KMS-11 (cell line): ENCODE measurements around the gene CEACAM8.

Experiments
- H2AFZ ChIP-seq: fragments of 200-600 bp; sonication (generic); 2 replicates; pipeline ENCODE4 v1.6.1; 2016; ENCODE audit warnings: antibody characterized with exemption, mixed run types, low read depth
- H3K27ac ChIP-seq: fragments of 200-600 bp; sonication (generic); 2 replicates; pipeline ENCODE4 v1.6.1; 2016; ENCODE audit warnings: mild to moderate bottlenecking, mixed run types
- H3K27me3 ChIP-seq: fragments of 200-600 bp; sonication (generic); 2 replicates; pipeline ENCODE4 v1.6.1; 2017; ENCODE audit warnings: mild to moderate bottlenecking, low read depth, mixed run types, moderate library complexity; ENCODE audit not compliant: insufficient read depth
- H3K36me3 ChIP-seq: fragments of 200-600 bp; sonication (generic); 2 replicates; pipeline ENCODE4 v1.6.1; 2017; ENCODE audit warnings: mild to moderate bottlenecking, mixed run types; ENCODE audit not compliant: insufficient read depth
- H3K4me1 ChIP-seq: fragments of 200-600 bp; sonication (generic); 2 replicates; pipeline ENCODE4 v1.6.1; 2016; ENCODE audit warnings: mild to moderate bottlenecking, low read depth, mixed run types; ENCODE audit not compliant: poor library complexity, severe bottlenecking
- H3K4me2 ChIP-seq: fragments of 200-600 bp; sonication (generic); 2 replicates; pipeline ENCODE4 v1.7.0; 2016; ENCODE audit warnings: mild to moderate bottlenecking, mixed run types
- H3K4me3 ChIP-seq: fragments of 200-600 bp; sonication (generic); IDR thresholded peaks from 2 replicates; pipeline ENCODE4 v1.6.1; 2017; ENCODE audit warnings: low read depth, low read length, mixed read lengths; ENCODE audit not compliant: insufficient read depth
- H3K79me2 ChIP-seq: fragments of 200-600 bp; sonication (generic); 2 replicates; pipeline ENCODE4 v1.6.1; 2016; ENCODE audit warnings: low read depth, mixed run types; ENCODE audit not compliant: insufficient read depth
- H3K9ac ChIP-seq: fragments of 200-600 bp; sonication (generic); 2 replicates; pipeline ENCODE4 v1.6.1; 2016; ENCODE audit warnings: mild to moderate bottlenecking, mixed run types
- H4K20me1 ChIP-seq: fragments of 200-600 bp; sonication (generic); 2 replicates; pipeline ENCODE4 v1.6.1; 2016; ENCODE audit warnings: mild to moderate bottlenecking, mixed run types; ENCODE audit not compliant: insufficient read depth
- CTCF ChIP-seq: fragments of 200-600 bp; sonication (generic); conservative IDR thresholded peaks from 2 replicates; pipeline ENCODE4 v1.6.1; 2017; ENCODE audit warnings: low read depth, mild to moderate bottlenecking, antibody characterized with exemption, low read length, moderate library complexity, mixed read lengths

The CEACAM8 gene

DNA sequence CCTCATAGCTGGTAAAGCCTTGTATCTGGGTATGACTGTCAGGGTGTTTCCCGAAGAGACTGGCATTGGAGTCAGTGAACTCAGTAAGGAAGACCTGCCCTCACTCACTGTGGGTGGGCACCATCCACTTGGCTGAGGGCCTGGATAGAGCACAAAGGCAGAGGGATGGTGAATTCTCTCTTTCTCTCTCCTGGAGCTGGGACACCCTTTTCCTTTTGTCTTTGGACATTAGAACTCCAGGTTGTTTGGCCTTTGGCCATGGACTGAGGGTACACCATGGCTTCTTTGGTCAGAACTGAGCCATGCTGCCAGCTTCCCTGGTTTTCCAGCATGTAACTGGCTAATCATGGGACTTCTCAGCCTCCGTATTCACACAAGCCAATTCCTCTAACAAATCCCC lies 61.8 kb downstream of the CEACAM8 start:
- H3K4me3 ChIP-seq = no peak overlapping the region
- H3K4me2 ChIP-seq = no peak overlapping the region
- H2AFZ ChIP-seq = no peak overlapping the region
- H3K9ac ChIP-seq = no peak overlapping the region
- no peak for TF ChIP-seq CTCF
- no peaks in the 10 kb centered on the region for H3K79me2 ChIP-seq
- H3K4me1 ChIP-seq = no peaks in the 10 kb centered on the region
- H4K20me1 ChIP-seq = no peaks in the 10 kb centered on the region
- H3K27ac ChIP-seq = no peak overlapping the region
- no peaks in the 10 kb centered on the region for H3K27me3 ChIP-seq
- H3K36me3 ChIP-seq = no peaks in the 10 kb centered on the region

GRCh38 chr19:42531313-42531712 lies 63.4 kb downstream of the CEACAM8 start:
- Histone ChIP-seq H3K9ac (no peak overlapping the region), H2AFZ (no peak overlapping the region), H3K27ac (no peak overlapping the region), H4K20me1 (no peaks in the 10 kb centered on the region), H3K27me3 (no peaks in the 10 kb centered on the region), H3K4me1 (no peaks in the 10 kb centered on the region), H3K4me3 (no peak overlapping the region), H3K4me2 (no peak overlapping the region), H3K36me3 (no peaks in the 10 kb centered on the region), H3K79me2 (no peaks in the 10 kb centered on the region)
- TF ChIP-seq CTCF = no peak
